Kidney capillary endothelial cell (primary cell): ENCODE data around the gene CUEDC1.

Experiments
- DNase-seq: peaks from one replicate; pipeline ENCODE4 v3.0.0-alpha.2; 2018; ENCODE audit warnings: low spot score

CUEDC1 gene

DNA sequence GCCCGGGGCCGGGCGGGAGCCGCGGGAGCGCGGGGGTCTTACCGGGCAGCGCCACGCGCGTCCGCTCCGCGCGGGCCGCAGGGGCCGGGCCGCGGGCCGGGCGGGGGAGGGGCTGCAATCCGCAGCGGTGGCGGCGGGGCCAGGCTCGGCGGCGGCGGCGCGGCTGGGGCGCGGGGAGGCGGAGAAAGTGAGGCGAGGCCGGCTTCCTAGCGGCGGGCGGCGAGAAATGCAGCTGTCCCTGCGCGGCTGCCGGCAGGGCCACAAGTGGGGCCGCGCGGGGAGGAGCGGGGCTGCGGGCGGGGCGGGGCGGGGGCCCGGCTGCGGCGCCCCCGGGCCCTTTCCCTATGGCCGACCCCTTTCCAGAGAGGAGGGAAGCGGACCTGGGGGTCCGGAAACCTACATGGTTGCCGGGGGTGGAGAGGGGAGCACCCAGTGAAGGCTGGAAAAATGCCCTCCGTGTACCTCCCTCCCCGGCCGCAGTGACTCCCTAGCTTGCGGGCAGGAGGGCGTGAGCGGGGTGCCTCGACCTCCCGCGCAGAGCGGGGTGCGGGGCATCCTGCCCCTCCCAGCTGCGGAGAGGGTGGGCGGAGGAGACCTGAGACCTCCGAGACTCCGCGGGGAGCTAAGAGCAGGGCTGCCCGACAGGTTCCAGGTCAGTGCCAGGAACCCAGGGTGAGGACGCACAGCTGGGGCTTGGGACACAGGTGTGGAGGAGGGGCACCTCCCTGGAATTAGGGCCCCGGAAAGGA lies at the start of gene CUEDC1:
Gene CUEDC1, minus strand, starts transcription at position 230 of the 749 bp plus-strand sequence. CDS start 69,848 bp downstream, outside the sequence.
- no peak for DNase-seq

DNA sequence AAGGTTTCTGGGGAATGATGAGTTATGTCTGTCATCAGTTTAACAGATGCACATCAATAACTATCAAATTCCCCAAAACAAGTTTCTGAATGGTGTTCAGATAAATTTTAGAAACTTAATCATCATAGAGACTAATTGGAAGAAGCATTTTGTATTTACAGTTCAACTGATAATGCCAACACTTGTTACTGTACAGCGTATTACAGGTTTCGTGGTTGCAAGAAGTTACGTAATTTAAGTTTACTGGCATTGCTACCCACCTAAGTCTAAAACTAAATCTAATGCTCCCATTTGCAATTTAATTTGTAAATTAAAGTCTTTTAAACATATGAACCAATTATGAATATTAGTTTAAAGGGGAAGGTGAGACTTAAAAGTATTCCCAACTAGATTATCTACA lies 48.8 kb upstream of the CUEDC1 start:
- no peak for DNase-seq

GRCh38 chr17:58002973-58003372 lies 47.8 kb upstream of the CUEDC1 start:
- DNase-seq, result no peak

DNA sequence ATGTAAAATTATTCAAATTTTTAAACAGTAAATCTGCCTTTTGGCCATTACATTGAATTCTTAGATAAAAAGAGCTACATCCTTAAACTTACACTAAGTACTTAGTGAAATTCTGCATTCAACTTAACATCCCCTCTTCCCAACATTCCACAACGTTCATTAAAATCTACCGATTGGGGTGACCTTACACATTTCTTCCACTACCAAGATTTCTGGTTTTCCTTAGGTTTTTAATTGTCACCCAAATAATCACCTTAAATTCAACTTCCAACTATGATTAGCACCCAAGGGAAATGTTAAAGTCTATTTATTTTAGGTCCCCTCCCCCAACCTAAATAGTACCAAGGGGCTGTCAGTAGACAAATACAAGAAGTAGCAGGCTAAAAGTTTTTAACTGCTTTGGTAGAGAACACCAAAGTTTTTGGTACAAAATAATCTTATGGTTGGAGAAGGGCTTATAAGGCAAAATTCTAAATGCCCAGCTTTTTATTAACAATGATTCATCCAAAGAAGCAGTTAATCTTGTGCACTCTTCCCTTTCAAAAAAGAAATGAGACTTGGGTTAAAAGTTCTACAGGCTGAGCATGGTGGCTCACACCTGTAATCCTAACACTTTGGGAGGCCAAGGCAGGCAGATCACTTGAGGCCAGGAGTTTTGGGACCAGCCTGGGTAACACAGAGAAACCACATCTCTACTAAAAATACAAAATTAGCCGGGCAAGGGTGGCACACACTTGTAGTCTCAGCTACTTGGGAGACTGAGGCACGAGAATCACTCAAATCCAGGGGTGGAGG lies 47.1 kb upstream of the CUEDC1 start:
- DNase-seq, result no peak

GRCh38 chr17:58001461-58002124 lies 46.4 kb upstream of the CUEDC1 start:
- no peak for DNase-seq

DNA sequence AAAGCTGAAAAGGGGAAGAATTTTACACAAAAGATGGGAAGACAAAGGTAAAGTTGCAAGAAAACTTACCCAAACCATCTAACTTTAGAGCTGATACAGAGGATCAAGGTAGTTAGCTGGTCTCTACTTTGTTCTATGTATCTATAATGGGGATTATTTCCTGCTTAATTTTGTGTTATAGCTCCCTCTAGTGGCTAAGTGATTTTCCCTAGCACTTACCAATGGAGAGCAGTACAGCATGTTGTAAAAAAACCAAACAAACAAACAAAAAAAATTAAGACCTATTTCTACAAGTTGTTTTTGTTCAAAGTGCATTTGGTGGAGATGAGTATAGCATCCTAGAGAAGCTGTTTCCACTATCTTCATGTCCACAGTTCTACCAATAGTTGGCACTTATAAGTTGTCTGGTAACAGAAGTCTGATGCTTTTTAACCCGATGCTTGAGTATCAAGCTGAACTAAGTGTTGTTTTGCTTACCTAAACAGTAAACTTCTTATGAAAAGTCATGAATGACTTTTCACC lies 44.3 kb upstream of the CUEDC1 start:
- peak; percentile 82 for DNase-seq

DNA sequence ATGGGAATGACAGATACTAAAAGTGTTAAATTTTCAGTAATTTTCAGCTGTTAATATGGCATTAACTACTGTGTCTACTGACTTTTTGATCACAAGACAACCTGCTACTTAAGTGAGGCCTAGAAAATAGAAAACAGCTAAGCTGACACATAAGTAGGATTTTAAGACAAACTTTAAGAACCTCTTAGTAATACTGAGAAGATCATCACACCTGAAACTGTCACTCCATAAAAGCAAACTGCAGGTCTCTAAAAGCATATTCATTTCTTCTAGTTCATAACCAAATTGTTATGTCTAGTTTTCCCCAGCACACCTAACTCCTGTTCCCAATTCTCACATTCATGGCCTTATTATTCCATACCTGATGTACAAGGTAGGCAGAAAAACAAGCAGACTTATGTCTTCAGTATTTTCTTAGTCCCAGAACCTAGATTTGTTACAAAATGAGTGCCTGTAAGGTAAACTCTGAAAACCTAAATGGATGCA lies 43.8 kb upstream of the CUEDC1 start:
- no peak for DNase-seq

GRCh38 chr17:57997085-57997809 lies 42.0 kb upstream of the CUEDC1 start:
- DNase-seq, result no peak

GRCh38 chr17:57995076-57995956 lies 40.1 kb upstream of the CUEDC1 start:
- DNase-seq, result no peak

GRCh38 chr17:57994436-57994835 lies 39.2 kb upstream of the CUEDC1 start:
- no peak for DNase-seq

DNA sequence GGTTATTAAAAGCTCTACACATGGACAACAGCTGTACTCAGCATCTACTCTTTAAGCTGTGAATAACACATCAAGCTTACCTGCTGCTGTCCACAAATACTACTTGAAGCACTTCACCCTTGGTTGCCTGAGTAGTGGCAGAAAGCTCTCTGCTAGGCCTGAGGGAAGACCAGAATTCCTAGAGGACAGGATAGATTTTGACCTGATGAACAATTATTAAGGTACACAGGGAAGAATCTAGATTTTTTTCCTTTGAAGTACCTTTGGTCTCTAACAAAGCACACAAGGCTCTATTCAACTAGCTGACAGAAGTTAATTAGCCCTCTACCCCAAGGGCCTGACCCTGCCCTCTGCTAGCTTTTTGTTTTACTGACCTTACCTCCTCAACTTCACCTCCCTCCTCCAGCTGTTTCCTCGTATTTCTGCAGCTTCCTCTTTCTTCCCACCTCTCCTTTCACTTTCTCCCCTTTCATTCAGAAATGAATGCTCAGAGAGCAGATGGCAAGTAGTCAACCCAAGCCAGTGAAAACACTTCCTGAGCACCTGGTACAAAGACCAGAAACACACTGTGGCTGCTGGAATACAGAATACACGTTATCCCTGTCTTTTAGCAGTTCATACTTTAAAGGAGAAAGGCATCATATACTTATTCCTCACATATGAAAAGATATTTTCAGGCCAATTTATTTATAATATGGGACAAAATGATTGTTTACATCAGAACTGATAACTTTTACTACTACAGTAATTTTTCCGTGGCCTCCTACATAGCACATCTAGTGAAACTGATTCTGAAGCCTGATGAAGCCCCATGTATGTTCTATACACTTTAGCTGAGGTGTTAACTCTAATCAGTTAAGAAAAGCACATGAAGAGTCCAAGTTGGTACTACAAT lies 38.5 kb upstream of the CUEDC1 start:
- DNase-seq, result no peak

- no peak for DNase-seq
Measured at GRCh38 chr17:57991537-57991936, 36.3 kb upstream of the CUEDC1 start.

GRCh38 chr17:57990037-57990436 lies 34.8 kb upstream of the CUEDC1 start:
- no peak for DNase-seq

GRCh38 chr17:57988301-57989250 lies 33.4 kb upstream of the CUEDC1 start:
- no peak for DNase-seq

GRCh38 chr17:57987581-57988300 lies 32.5 kb upstream of the CUEDC1 start, which contains the start of gene VEZF1:
VEZF1 (minus strand) TSS chr17:57988254; CDS start chr17:57988111, 143 bp downstream.
- DNase-seq, result no peak

DNA sequence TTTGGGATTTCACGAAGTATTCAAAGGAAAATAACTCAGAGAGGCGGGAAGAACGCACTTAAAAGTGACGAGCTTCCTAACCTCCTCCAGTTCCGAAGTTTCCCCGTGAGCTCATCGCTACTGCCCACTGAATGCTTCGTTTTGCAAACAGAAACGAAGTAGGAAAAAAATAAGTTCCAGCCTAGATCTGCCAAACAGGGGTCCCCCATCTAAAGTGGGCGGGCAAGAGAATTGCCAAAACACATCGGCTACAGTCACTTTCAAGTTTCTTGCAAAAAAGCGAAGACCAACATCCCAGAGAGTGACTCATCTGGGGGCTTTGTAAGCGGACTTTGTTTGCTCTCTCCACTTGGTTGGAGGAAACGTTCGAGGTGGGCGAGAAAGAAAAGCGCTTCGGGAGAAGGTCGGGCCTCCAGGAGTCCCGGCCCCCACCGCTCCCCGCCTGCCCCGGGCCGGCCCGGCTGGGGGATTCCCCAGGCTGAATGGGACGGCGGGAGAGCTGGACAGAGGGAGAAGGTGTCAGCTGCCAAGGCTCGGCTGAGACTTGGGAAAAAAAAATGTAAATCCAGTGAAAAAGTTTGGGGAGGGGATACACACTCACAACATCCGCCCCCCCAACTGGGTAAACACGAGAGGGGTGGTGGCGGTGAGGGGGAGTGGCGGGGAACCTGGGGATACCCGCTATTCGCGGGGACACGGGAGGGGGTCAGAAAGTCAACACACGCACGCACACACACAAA lies 31.8 kb upstream of the CUEDC1 start:
- no peak for DNase-seq

- no peak for DNase-seq
Measured at GRCh38 chr17:57985675-57985974, 30.4 kb upstream of the CUEDC1 start.
